IPS-NIHi11 (cell line): ENCODE measurements around the gene NCOR2.

ENCODE experiments used
- DNase-seq: peaks from one replicate; pipeline ENCODE4 v3.0.0; 2012; ENCODE audit warnings: mixed read lengths, low spot score

The NCOR2 gene

DNA sequence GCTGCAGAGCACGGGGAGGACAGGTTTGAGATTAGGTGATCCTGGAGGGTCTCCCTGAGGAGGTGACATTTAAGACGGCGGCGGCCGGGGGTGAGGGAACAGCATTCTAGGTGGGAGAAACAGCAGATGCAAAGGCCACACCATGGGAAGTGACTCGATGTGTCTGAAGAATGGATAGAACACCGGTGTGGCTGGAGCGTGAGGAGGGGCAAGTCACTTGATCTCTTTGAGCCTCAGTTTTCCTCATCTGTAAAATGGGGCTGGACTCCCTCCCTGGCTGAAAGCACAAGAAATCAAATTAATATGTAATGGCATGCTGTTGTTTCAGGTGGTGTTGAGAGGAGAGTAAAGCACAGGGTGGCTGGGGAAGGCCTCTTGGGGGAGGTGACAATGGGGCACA, 10.0 kb upstream of the NCOR2 start:
- DNase-seq: no peak

DNA sequence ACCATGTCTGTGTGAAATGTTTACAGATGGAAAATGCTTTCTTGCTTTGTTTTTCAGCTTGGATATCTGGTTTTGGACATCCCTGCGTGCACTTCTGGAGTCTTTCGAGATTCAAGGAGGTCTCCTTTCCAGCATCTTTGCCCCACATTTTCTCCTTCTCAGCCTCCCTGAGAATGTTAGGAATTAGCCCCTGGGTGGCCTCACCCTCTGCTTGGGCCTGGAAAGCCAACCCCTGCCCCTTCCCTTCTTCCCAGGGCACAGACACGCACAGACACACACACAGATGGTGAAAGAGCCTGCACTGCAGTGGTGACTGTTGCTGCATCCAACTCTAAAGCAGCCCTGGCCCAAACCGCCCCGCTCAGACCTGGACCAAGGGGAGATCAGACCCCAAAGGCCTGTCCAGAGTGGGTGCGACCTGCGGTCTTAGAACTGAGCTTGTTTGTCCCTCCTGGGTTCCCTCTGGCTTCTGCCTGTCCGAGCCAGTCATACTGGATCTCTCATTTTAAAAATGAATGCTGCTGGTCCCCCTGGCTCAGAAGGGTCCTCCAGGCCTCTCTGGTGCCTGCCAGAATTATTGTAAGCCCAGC, 8.7 kb upstream of the NCOR2 start:
- DNase-seq: no peak

DNA sequence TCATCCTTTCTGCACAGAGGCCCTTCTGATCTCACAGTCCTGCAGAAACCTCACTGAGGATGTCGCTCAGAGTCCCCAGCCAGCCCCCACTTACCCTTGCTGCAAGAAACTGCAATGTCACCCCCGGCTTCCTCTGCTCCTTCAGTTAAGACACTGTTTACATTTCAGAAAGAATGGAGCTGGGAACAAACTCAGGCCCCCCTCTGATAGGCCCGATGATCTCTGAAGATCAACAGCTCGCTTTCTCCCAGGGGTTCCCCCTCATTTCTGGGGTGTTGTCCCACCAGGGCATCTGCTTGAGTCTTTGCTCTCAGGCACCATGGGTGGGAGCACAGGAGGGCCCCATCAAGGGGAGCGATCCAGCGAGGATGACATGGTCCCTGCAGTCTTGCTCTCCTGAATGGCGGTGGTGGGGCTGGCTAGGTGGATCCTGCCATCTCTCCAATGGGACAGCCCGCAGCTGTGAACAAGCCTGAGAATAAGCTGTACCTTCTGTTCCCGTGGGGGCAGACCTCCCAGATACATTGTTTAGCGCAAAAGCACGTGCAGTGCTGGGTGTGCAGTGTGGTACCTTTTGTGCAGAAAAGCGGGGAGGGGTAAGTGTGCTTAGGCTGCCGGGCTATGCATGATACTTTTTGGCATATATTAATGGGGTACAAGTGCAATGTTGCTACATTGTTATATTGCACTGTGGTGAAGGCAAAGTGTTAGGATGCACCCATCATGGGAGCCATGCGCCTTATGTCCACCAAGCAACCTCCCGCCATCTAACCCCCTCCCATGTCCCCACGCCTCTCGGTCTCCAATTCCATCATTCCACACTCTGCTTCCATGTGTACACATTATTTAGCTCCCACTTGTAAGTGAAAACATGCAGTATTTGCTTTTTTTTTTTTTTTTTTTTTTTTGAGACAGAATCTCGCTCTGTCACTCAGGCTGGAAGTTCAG, 6.7 kb upstream of the NCOR2 start:
- DNase-seq: no peak

DNA sequence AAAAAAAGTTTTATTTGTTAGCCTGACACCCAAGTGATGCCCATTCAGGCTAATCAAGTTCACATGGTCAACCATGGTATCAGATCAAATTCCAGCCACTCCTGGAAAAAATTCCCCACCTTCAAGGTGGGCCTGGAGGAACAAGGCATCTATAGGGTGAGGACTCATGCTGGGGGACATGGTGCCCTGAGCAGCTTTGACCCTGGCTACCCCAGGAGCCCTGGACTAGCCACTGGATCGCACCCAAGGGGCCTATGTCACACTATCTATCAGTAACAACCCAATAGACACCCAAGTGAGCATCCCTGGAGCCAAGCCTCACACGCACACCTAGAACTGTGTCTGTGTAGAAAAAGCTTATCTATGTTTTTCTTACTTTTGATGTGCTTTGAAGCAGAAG, 4.1 kb upstream of the NCOR2 start:
- DNase-seq: no peak

DNA sequence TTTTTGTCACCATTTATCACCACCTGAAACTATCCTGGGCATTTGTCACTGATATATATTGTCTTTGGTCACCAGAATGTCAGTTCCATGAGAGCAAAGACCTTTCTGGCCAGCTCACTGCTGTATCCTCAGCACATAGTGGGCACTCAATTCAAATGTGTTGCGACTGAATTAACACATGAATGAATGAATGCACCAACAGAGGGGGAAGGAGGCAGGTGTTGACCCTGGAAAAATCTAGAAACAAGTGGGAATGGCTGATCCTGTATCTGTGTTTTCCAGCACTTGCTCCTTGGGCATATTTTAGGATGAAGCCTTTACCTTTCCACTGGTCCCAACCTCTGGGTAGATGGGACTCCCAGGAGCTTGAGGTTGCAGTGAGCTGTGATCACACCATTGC, 3.4 kb upstream of the NCOR2 start:
- no peak for DNase-seq

DNA sequence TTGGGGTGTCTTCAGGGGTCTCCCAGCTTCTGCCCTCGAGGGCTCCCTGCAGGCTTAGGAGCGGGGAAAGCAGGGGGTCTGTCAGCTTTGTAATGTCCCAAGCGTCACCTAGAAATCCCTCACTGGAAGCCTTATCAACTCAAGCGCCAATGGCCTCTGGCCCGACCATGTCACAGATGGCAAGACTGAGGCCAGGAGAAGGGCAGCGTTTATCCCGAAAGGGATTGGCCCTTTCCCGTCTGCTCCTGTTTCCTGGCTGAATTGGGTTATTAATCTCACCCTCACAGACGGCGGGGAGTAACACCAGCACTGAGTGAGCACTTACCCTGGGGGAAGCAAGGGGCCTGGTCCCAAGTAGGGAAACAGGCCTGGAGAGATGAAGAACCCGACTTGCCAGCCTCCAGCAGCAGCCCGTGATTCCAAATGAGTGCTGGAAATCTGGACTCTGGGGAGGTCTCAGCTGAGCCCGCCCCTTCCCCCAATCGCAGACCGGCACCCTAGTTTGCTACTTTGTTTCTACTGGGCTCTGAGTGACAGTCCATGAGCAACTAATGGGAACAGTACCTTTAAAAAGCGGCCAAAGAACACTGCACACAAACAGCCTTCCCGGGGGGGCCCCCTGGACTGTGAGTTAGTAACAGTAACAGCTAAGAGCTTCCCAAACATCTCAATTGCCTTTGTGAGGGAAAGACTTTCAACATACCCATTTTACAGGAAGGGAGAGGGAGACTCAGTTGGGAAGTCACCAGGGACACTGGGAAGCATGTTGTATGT, 2.1 kb upstream of the NCOR2 start:
- DNase-seq: no peak

DNA sequence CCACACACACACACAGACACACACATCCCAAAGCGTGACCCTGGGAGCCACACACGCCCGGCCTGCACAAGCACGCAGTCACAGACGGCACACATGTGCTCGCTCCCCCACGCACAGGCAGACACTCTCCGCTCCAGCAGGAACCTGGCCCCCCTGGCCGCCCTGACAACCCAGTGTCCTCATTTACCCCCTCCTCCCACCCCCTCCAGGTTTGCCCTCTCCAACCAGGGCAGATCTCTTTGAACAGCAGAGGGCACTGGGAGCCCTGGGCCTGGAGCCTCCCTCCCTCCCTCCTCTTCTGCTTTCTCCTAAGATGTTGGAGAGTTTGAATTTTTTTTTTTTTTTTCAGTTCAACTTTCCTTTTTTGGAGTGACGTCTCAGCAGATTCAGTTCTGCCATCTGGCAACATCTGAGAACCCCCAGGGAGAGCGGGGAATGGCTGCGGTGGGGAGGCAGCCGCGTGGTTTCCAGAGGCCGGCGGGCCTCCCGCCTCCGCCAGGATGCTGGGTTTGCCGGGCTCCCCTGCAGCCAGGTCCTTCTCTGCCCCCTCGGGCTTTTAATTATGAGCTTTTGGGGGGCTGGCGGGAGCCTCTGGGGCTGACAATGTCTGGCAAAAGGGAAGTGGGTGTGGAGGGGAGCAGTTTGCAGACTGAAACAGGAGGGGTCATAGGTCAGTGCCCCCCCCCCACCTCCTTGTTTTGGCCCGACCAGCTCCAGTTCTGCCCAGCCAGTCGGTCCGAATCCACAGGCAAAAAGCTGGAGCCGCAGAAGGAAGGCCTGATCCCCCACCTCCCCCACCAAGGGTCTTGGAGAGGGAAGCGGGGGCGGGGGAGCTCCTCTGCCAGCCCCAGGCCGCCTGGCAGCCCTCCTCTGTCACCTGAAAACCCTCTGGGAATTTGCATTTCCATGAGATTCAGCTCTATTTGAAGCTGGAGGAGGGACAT, 1.3 kb upstream of the NCOR2 start:
- peak; percentile 65 for DNase-seq

DNA sequence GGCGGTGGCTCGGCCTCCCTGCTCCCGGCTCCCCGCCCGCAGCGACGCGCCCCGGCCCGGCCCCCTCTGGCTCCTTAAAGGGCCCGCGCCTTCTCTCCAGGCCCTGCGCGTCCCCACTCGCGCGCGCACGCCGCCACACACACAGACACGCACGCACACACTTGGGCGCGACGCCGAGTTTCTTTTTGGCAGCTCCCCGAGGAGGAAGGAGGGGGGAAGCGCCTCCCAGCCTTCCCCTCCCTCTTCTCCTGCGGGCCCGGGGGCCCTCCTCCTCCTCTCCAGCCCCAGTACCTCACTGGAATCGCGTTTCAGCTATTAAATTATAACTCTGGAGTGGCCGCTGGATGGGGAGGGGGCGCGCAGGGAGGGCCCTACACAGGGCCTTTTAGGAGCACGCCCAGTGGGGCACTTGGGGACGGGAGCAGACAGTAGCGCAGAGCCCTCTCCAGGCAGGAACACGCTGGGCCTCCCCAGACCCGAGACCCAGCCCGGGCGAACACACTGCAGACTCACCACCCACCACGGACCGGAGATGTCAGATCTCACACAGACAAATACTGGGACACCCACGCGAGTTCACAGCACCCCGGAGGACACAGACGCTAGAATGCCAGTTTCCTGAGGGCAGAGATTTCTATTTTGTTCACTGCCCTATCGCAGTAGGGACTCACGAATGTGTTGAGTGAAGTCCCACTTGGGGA, 411 bp upstream of the NCOR2 start:
- DNase-seq: peak; percentile 91

DNA sequence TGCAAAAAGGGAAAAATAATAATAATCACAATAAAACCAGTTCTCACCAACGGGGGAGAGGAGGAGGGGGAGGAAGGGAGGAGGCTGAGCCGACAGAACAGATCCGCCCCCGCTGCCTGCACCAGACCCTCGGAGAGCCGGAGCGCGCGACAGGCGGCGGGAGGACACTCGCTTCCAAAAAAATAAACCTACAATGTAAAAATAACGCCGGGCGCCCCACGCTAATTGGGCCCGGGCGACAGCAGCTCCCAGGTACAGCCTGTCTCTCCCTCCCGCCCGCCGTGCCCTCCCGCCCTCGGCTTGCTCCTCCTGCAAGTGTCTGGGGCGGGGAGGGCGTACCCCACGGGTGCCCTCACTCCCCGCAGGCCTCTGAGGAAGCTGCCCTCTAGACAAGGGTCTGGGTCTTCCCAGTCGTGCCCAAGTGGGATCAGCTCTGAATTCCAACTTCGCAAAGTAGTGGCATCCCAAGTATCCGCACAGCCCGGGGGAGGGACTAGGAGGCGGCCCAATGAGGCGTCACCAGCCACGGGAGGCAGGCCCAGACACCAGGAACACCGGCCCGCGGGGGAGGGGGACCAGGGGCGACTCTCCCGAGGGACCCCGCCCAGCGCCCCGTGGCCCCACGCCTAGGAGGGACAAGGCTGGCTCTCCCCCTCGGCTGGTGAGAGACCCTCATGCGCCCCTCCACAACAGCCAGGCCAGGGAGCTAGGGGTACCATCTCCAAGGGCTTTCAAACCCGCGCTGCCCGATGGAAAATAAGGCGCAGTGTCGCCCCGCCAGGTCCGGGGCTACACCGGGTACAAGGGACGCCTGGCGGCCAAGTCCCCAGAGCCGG, 1.0 kb downstream of the NCOR2 start:
- DNase-seq: peak; percentile 89

DNA sequence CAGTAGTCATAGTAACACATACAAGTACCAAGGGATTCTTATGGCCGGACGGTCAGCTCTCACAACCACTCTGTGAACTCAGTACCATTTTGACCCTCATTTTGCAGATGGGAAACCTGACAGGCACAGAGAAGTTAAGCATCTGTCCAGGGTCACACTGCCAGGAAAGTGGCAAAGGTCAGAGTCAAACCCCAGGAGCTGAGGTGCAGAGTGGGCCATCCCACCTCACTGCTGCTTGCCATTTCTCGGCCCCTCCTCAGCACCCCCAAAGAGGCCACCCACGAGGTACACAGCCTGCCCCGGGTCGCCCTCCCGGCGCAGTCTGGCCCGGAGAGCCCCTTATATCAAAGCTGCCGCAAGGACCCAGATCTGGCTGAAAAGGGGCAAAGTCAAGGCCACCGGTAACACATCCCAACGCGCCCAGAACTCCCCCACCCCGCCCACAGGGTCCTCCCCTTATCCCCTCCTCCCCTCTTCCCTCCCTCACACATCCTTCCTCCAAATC, 1.7 kb downstream of the NCOR2 start:
- no peak for DNase-seq

DNA sequence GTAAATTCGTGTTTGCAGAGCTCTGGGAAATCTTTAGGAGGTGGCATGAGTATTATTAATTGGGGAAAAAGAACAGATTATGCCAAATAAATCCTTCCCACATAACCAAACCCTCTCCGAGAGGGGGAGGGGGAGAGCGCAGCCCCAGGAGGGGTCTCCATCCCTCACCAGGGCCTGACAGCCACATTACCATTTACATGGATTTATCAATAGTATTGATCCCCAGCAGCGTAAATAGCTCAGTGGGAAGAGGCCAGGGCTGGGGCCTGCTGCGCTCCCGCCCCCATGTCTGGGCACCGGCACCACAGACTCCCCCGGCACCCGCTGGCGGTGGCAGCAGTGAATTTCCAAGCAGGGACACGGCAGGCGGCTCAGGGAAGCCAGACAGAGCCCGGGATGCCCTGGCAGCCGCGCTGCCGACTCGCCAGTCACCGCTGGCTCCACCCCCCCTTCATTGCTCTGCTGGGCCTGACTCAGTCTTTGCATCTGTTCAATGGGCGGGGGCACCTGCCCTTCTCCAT, 2.4 kb downstream of the NCOR2 start:
- peak; percentile 65 for DNase-seq

DNA sequence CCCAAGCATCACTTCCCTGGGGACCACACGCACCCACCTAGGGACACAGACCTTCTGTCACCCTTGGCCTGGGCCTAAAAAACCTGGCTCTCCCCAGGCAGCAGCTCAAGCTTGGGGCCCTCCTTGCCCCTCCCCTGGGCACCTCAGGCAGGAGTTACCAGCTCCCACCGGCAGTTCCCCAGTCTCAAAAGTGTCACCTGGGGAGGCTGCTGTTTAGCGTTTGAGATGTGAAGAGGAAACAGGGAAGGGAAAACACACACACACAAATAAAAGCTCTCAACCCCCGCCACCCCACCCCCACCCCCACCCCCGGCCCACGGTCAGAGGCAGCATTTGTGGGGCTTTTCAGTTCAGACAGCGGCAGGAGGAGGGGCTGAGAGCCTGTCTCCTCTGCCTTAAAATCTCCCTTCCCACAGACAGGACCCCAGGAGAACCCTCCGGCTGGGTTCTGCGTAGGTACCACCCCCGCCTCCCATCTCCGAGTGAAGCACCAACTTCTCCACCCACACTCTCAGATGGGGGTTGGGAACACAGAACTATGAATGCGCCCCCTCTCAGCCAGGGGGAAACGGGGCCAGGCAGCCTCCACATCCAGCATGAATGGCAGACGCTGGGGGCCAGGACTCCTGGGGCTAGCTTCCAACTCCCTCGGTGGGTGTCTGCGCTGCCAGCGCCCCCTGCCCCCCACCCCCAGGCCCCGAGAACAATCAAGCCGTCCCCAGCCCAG, 3.0 kb downstream of the NCOR2 start:
- DNase-seq: peak; percentile 50

DNA sequence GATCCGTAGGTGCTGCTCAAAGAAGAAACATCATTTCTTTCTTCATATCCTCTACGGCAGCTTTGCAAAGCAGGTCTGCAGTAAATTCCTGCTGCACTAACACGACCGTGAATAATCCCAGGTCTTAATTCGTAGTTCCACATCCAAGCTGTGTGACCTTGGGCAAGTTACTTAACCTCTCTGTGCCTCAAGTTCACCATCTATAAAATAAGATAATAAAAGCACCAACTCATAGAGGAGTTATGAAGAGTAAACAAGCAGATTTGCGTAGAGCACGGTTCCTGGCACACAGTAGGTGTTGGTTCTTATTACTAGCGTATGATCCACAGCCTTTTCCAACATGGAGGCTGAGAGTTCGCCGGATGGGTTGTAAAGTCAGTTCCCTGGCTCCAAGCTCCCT, 3.6 kb downstream of the NCOR2 start:
- DNase-seq: no peak

DNA sequence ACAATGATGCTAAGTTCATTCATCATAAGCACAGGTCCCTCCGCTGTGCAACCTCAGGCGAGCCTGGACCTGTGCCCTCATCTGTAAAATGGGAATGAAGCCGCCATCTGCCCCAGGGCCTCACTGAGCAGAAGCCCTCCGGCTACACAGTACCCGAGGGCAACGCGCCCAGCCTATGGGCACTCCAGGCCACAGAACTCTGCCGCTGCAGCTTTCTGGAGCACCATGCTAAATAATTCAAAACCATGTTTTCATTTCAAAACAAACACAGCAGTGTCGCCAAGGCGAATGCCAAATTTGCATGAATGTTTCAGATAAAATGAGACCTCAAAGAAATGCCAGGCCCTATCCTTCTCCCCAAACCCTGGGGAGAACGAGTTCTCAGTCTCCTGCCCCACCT, 4.0 kb downstream of the NCOR2 start:
- no peak for DNase-seq

DNA sequence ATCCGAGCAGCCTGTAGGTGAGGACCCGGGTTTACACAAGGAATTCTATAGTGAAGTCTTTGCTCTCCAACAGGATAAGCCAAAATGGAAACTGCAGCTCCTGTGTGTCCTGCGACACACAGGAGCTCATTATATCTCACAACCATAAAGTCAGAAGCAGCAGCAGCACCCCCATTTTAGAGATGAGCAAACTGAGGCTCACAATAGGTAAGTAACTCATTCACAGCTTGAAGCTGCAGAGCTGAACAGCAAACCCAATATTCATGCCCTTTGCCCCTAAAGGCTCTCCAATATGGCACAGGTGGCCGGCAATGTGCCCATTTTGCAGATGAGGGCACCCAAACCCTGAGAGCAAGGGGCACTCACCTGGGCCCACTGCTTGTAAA, 4.6 kb downstream of the NCOR2 start:
- no peak for DNase-seq

DNA sequence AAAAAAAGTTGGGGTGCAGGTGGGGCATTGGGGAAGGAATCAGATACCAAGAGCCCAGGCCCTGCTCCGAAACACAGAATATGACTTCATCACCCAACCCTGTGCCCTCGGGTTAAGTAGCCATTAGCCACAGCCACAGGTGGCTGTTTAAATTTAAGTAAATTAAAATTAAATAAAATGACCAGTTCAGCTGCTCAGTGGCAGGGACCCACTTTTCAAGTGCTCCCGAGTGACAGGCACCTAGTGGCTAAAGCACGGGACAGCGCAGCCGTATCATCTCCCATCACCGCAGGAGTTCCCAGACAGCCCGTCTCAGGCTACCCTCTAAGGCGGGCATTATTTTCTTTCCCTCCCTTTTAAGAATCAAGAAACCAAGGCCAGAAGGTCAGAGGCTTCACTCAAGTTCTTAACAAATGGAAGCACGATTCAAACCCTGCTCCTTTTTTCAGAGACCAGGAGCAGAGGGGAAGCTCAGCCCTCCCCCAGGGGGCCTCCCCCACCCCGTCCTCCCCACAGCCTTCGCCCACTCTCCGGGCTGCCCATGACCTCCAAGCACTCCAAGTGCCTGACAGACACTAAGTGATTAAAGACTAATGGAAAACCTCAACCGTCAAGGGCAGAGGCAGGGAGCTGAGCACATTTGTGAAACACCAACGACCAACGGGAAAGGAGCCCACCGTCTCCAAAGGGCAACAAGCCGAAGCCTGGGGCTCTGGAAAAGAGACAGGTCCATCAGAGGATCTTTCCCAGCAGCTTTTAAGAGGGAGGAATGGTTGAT, 5.2 kb downstream of the NCOR2 start:
- no peak for DNase-seq

DNA sequence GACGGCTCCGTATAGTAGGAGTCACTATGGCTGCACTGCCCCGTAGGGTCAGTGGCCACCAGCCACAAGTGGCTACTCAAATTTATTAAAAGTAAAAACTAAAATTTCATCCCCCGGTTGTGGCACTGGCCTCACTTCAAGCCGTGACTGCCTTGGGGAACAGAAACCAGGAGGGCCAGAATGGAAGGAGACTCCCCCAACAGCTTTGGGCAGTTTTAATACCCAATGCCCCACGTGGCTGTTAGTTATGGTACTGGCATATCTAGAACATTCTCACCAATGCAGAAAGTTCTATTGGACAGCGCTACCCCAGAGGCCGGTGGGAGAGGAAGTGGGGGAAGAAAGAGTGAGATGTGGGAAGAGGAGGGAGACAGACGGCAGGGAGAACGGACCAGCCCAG, 6.2 kb downstream of the NCOR2 start:
- no peak for DNase-seq

DNA sequence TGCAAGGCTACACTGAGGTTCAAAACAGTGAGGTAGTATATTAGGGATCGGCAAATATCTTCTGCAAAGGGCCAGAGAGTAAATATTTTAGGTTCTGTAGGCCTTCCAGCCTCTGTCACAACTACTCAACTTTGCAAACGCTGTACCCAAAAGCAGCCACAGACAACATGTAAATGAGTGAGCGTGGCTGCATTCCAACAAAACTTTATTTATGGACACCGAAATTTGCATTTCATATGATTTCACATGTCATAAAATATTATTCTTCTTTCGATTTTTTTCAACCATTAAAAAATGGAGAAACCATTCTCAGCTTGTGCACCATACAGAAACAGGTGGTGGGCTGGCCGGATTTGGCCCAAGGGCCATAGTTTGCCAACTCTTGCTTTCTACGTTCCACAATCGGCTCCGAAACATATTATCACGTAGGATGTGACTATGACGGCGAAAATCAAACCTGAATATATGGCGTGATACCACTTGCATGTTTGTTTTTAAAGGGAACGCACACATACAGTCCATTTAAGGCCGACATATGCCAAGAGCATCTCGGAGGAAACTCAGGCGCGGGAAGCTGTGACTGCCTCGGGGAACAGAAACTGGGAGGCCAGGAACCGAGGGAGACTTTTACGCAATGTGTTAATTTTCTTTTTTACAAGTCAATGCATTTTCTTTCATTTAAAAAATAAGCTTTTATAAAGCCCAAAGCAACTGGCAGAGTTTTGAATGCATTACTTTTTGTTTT, 7.1 kb downstream of the NCOR2 start:
- no peak for DNase-seq
